OCI-LY3 (cell line): ENCODE data around the gene ARHGAP26.
"Not testable (repeated sequence)": the region's sequence is repeated elsewhere in the genome, so short reads cannot be mapped to it uniquely, and the experiment has no call there.

Source experiments
- EZH2phosphoT487 ChIP-seq: fragments of 200-600 bp; shearing (Covaris generic); IDR thresholded peaks from 2 replicates; pipeline ENCODE4 v1.6.1; 2018; ENCODE audit warnings: antibody characterized with exemption, mixed run types, low read depth
- TF ChIP-seq, protein P1 (sequence below): fragments of 200-600, 300-600 bp; sonication (generic); IDR thresholded peaks from 2 replicates; pipeline ENCODE4 v1.5.1; 2014; ENCODE audit warnings: antibody characterized with exemption, low read length, low read depth

DNA sequence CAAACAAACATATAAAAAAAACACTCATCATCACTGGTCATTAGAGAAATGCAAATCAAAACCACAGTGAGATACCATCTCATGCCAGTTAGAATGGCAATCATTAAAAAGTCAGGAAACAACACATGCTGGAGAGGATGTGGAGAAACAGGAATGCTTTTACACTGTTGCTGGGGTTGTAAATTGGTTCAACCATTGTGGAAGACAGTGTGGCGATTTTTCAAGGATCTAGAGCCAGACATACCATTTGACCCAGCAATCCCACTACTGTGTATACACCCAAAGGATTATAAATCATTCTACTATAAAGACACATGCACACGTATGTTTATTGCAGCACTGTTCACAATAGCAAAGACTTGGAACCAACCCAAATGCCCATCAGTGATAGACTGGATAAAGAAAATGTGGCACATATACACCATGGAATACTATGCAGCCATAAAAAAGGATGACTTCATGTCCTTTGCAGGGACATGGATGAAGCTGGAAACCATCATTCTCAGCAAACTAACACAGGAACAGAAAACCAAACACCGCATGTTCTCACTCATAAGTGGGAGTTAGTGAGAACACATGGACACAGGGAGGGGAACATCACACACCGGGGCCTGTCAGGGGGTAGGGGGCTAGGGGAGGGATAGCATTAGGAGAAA lies 433.3 kb downstream of the ARHGAP26 start:
- TF ChIP-seq, protein P1, sequence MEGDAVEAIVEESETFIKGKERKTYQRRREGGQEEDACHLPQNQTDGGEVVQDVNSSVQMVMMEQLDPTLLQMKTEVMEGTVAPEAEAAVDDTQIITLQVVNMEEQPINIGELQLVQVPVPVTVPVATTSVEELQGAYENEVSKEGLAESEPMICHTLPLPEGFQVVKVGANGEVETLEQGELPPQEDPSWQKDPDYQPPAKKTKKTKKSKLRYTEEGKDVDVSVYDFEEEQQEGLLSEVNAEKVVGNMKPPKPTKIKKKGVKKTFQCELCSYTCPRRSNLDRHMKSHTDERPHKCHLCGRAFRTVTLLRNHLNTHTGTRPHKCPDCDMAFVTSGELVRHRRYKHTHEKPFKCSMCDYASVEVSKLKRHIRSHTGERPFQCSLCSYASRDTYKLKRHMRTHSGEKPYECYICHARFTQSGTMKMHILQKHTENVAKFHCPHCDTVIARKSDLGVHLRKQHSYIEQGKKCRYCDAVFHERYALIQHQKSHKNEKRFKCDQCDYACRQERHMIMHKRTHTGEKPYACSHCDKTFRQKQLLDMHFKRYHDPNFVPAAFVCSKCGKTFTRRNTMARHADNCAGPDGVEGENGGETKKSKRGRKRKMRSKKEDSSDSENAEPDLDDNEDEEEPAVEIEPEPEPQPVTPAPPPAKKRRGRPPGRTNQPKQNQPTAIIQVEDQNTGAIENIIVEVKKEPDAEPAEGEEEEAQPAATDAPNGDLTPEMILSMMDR: not testable (repeated sequence)
- not testable (repeated sequence) for TF ChIP-seq EZH2phosphoT487
